ENCODE data around the gene DIRAS1.

- TF ChIP-seq CTCF (IDR thresholded peaks at IDR 0.05; ENCODE audit: low read depth, low read length), result no peak
- no peak for TF ChIP-seq EZH2phosphoT487 (IDR thresholded peaks at IDR 0.05; ENCODE audit: low read depth)
Observed at GRCh38 chr19:2744113-2744512, 22.9 kb upstream of the DIRAS1 start.

Measured in OCI-LY3 (cell line).